Adrenal gland (tissue), 12 donors: Measurements from ENCODE around the gene PRM2. TPM values are rescaled to one million over a fixed set of nuclear protein-coding genes. Genes with fewer than 3 reads are reported as not detected.

Source experiments
- DNase-seq, 7 donors: peaks; one replicate each; pipeline ENCODE4 v3.0.0-alpha.2; 2019 to 2020
- H3K27ac ChIP-seq, 5 donors: fragments of 200-600 bp; sonication (generic) in 4 of 5; 1 replicate in 3 of 5; 2 replicates in 2 of 5; pipeline versions ENCODE4 v1.5.1 to v1.8.0; 2016 to 2020; ENCODE audit warnings: mild to moderate bottlenecking in 1 of 5
- H3K27me3 ChIP-seq: fragments of 200-600 bp; 2 replicates; pipeline ENCODE4 v1.8.0; 2021
- H3K36me3 ChIP-seq, 2 donors: fragments of 200-600 bp; replicated peaks in 1 of 2; 1 replicate in 1 of 2; 2 replicates in 1 of 2; pipeline versions ENCODE4 v1.5.1 to v1.8.0; 2018 to 2022
- H3K4me1 ChIP-seq, 2 donors: fragments of 200-600 bp; replicated peaks in 1 of 2; 1 replicate in 1 of 2; 2 replicates in 1 of 2; pipeline versions ENCODE4 v1.5.1 to v1.8.0; 2018 to 2021
- H3K4me3 ChIP-seq, 4 donors: fragments of 200-600 bp; sonication (generic) in 3 of 4; one replicate each; pipeline ENCODE4 v1.5.1; 2016 to 2018
- H3K9me3 ChIP-seq, 3 donors: fragments of 200-600 bp; sonication (generic) in 1 of 3; replicated peaks in 1 of 3; 1 replicate in 2 of 3; 2 replicates in 1 of 3; pipeline versions ENCODE4 v1.5.1 to v1.8.0; 2016 to 2021
- POLR2A ChIP-seq, 2 donors: fragments of 450-650 bp; IDR thresholded peaks; one replicate each; pipeline ENCODE4 v1.6.1; 2017; ENCODE audit warnings: antibody characterized with exemption in 2 of 2, mild to moderate bottlenecking in 2 of 2, moderate library complexity in 1 of 2
- WGBS, 4 donors: extraction: QIAGEN DNeasy Blood & Tissue Kit in 2 of 4; methylation state at CpG; one replicate each; pipeline versions ENCODE4 v1.1.5 to v1.1.7; 2013 to 2017; 5-methylcytosine and 5-hydroxymethylcytosine counted together
- intact Hi-C, 2 donors: fragments of 100-400 bp; cut with DNase I; formaldehyde crosslinking; loops; one replicate each; pipeline versions ENCODE4 v1.14.1 to v1.15.0; 2022 to 2023
- polyA plus RNA-seq, 3 donors: library from polyadenylated mRNA; stranded (reverse); fragments of 200-250 nt in 2 of 3; fragments of 350-450 nt in 1 of 3; fragmentation: Illumina TruSeq in 1 of 3; extraction: RNeasy Lipid Tissue Mini Kit (QIAGEN cat#74804) in 1 of 3; gene quantifications; one replicate each; pipeline ENCODE4 v1.2.3, GENCODE V29; 2013 to 2014
- total RNA-seq, 9 donors: library from RNA; depleted of rRNA in 4 of 9; stranded (reverse); fragments of >200 nt in 4 of 9; fragments of 120-200 nt in 1 of 9; fragmentation: NEBNext Ultra II Directional in 1 of 9; extraction: Animal tissue kit (Norgen Biotek cat#: 25700) in 1 of 9; gene quantifications; one replicate each; pipeline versions ENCODE4 v1.1.0 to v1.2.4, GENCODE V29; 2013 to 2023
- TF ChIP-seq, protein P1 (sequence below), 6 experiments: fragments of 450-650 bp in 4 of 6; fragments of 200-600 bp in 2 of 6; sonication (generic) in 1 of 6; IDR thresholded peaks; 1 replicate in 5 of 6; 2 replicates in 1 of 6; pipeline versions ENCODE4 v1.5.1 to v1.8.0; 2016 to 2021; ENCODE audit warnings: antibody characterized with exemption in 6 of 6, mild to moderate bottlenecking in 2 of 6, moderate library complexity in 1 of 6
- donor health status: healthy with polysubstance abuse.
- donor health status: Bipolar disorder and iron deficiency.
- donor health status: DM: yes; HTN: yes; CAD: no.
- donor health status: DM: no; HTN: no; CAD: no.
- donor health status: DM: no; HTN: no; CAD: no.
- donor health status: DM: yes; HTN: yes; CAD: no.

Gene PRM2
- total and polyA plus RNA-seq, 12 donors: not detected

DNA sequence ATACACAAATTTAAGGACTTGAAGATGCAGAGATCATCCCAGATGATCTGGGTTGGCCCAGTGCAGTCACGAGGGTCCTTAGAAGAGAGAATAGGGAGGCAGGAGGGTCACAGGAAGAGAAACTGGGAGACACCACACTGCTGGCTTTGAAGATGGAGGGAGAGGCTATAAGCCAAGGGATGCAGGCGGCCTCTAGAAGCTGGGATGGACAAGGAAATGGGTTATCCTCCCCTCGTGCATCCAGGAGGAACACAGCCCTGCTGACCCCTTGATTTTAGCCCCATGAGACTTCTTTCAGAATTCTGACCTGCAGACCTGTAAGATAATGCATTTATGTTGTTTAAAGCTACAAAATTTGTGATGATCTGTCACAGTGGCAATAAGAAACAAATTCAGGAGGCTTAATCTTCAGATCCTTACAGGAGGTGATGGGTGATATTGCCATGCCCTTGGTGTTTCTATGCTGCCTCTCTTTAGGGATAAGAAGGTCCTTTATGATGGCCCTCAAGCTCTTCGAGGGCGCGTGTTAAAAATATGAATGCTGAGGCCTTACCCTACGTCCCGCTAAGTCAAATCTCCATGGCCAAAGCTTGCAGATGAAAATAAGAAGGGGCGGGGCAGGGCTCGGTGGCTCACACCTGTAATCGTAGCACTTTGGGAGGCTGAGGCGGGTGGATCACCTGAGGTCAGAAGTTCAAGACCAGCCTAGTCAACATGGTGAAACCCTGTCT, 1.5 kb upstream of the PRM2 start:
- H3K27ac ChIP-seq: no peak overlapping the region
- no peak for DNase-seq
- intact Hi-C loops: no loop called here
- no peak overlapping the region for H3K4me3 ChIP-seq
- H3K36me3 ChIP-seq: no peaks in the 10 kb centered on the region
- H3K4me1 ChIP-seq: no peaks in the 10 kb centered on the region
- no peaks in the 10 kb centered on the region for H3K27me3 ChIP-seq
- H3K9me3 ChIP-seq: no peaks in the 10 kb centered on the region
- TF ChIP-seq, protein P1, sequence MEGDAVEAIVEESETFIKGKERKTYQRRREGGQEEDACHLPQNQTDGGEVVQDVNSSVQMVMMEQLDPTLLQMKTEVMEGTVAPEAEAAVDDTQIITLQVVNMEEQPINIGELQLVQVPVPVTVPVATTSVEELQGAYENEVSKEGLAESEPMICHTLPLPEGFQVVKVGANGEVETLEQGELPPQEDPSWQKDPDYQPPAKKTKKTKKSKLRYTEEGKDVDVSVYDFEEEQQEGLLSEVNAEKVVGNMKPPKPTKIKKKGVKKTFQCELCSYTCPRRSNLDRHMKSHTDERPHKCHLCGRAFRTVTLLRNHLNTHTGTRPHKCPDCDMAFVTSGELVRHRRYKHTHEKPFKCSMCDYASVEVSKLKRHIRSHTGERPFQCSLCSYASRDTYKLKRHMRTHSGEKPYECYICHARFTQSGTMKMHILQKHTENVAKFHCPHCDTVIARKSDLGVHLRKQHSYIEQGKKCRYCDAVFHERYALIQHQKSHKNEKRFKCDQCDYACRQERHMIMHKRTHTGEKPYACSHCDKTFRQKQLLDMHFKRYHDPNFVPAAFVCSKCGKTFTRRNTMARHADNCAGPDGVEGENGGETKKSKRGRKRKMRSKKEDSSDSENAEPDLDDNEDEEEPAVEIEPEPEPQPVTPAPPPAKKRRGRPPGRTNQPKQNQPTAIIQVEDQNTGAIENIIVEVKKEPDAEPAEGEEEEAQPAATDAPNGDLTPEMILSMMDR (IDR thresholded peaks at IDR 0.05): no peak
- no peak for TF ChIP-seq POLR2A (IDR thresholded peaks at IDR 0.05)
- WGBS, 4 donors: 87 to 91% (median 90%) methylated on average over 12 of the region's 12 CpGs

GRCh38 chr16:11276896-11277593, 765 bp upstream of the PRM2 start:
- no peaks in the 10 kb centered on the region for H3K4me1 ChIP-seq
- WGBS, 4 donors: 52 to 66% (median 60%) methylated on average over 11 of the region's 11 CpGs
- H3K27ac ChIP-seq: no peak overlapping the region
- TF ChIP-seq, protein P1 (IDR thresholded peaks at IDR 0.05): no peak
- TF ChIP-seq POLR2A (IDR thresholded peaks at IDR 0.05): no peak
- H3K27me3 ChIP-seq: no peaks in the 10 kb centered on the region
- peak in 6 of 7 donors; percentile 35 to 67 (median 46) for DNase-seq
- intact Hi-C loops: no loop called here
- no peaks in the 10 kb centered on the region for H3K36me3 ChIP-seq
- no peaks in the 10 kb centered on the region for H3K9me3 ChIP-seq
- H3K4me3 ChIP-seq: no peak overlapping the region

GRCh38 chr16:11274964-11275363, 1.3 kb downstream of the PRM2 start:
- Histone ChIP-seq H3K27ac (no peak overlapping the region), H3K36me3 (no peaks in the 10 kb centered on the region), H3K4me1 (no peaks in the 10 kb centered on the region), H3K27me3 (no peaks in the 10 kb centered on the region), H3K9me3 (no peaks in the 10 kb centered on the region), H3K4me3 (no peak overlapping the region)
- 93 to 98% (median 96%) methylated on average over 7 of the region's 7 CpGs for WGBS, 4 donors
- TF ChIP-seq POLR2A (IDR thresholded peaks at IDR 0.05): no peak
- TF ChIP-seq, protein P1 (IDR thresholded peaks at IDR 0.05): no peak
- no peak for DNase-seq
- intact Hi-C loops: no loop called here

DNA sequence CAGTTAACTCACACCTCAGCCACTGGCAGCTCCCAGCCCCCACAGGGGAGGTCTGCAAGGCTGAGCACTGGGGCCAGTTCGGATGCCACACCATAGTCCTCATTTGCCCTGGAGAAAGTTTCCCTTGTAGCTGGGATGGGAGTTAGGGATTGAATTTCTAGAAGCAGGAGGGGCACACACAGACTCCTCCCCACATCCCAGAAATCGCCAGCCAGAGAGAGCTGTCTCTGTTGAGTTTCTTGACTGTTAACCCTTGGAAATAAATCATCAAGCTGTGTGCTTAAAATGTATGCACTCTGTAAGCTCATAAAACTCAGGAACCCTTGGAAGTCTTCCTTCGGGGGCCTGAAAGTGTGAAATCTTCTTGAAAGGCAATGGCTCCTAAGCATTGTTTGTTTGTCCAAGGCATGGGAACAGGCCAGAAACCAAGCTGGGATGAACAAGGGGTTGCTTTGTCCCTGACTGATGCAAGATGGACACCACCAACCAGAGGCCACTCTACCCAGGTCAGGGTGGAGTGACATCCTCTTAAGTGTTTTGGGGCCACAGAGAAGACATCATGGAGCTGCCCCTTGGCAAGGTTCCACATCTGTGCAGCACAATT, 2.5 kb downstream of the PRM2 start:
- H3K36me3 ChIP-seq: no peaks in the 10 kb centered on the region
- H3K4me3 ChIP-seq: no peak overlapping the region
- 75 to 80% (median 78%) methylated on average over 2 to 3 of the region's 3 CpGs for WGBS, 4 donors
- no peak for DNase-seq
- no peak overlapping the region for H3K27ac ChIP-seq
- TF ChIP-seq, protein P1 (IDR thresholded peaks at IDR 0.05): no peak
- no peak for TF ChIP-seq POLR2A (IDR thresholded peaks at IDR 0.05)
- intact Hi-C loops: no loop called here
- H3K9me3 ChIP-seq: no peaks in the 10 kb centered on the region
- H3K4me1 ChIP-seq: no peaks in the 10 kb centered on the region
- H3K27me3 ChIP-seq: no peaks in the 10 kb centered on the region
